Skeletal muscle tissue (tissue), 4 donors: ENCODE results near the gene CSF1. TPM values are rescaled to one million over a fixed set of nuclear protein-coding genes. Genes with fewer than 3 reads are reported as not detected.
A peak's percentile ranks its signal among the peaks of the same experiment; 100 is the strongest.

Experiments used
- H3K27ac ChIP-seq: one replicate; pipeline ENCODE4 v1.7.0; 2013; ENCODE audit warnings: mild to moderate bottlenecking, low read depth, low read length, inconsistent platforms
- H3K27me3 ChIP-seq, 3 donors: one replicate each; pipeline ENCODE4 v1.7.0; 2013; ENCODE audit warnings: low read length in 3 of 3; ENCODE audit not compliant: control insufficient read depth in 3 of 3, insufficient read depth in 3 of 3
- H3K36me3 ChIP-seq, 3 donors: one replicate each; pipeline ENCODE4 v1.7.0; 2013; ENCODE audit warnings: low read length in 3 of 3; ENCODE audit not compliant: control insufficient read depth in 3 of 3, insufficient read depth in 3 of 3
- H3K4me1 ChIP-seq, 3 donors: one replicate each; pipeline ENCODE4 v1.7.0; 2013; ENCODE audit warnings: low read length in 3 of 3, mild to moderate bottlenecking in 3 of 3; ENCODE audit not compliant: control insufficient read depth in 3 of 3, insufficient read depth in 3 of 3
- H3K4me3 ChIP-seq, 3 donors: one replicate each; pipeline ENCODE4 v1.7.0; 2013; ENCODE audit warnings: low read length in 3 of 3
- H3K9ac ChIP-seq, 3 donors: one replicate each; pipeline ENCODE4 v1.7.0; 2013; ENCODE audit warnings: low read length in 3 of 3, mild to moderate bottlenecking in 3 of 3, moderate library complexity in 2 of 3, low read depth in 1 of 3
- H3K9me3 ChIP-seq, 3 donors: one replicate each; pipeline ENCODE4 v1.7.0; 2013; ENCODE audit warnings: low read length in 3 of 3; ENCODE audit not compliant: control insufficient read depth in 3 of 3
- total RNA-seq: library from RNA; depleted of rRNA; stranded (reverse); fragments of >200 nt; gene quantifications from one replicate; pipeline ENCODE4 v1.2.3, GENCODE V29; 2014
- donor health status: Osteomylitis.

Gene CSF1
- total RNA-seq, 1 donor from 2014 or later, result 7.3 TPM

- Histone ChIP-seq H3K27ac (peak overlapping the region; percentile 64), H3K36me3 (peaks cover 0 to 3% (median 0%) of the 10 kb centered on the region in 3 donors), H3K9me3 (no peaks in the 10 kb centered on the region), H3K4me3 (peak overlapping the region in 1 of 3 donors; percentile 79), H3K9ac (no peak overlapping the region), H3K4me1 (peaks cover 38 to 53% (median 50%) of the 10 kb centered on the region in 3 donors), H3K27me3 (no peaks in the 10 kb centered on the region)
These were observed 1.1 kb upstream of the CSF1 start for GRCh38 chr1:109909561-109909960.

DNA sequence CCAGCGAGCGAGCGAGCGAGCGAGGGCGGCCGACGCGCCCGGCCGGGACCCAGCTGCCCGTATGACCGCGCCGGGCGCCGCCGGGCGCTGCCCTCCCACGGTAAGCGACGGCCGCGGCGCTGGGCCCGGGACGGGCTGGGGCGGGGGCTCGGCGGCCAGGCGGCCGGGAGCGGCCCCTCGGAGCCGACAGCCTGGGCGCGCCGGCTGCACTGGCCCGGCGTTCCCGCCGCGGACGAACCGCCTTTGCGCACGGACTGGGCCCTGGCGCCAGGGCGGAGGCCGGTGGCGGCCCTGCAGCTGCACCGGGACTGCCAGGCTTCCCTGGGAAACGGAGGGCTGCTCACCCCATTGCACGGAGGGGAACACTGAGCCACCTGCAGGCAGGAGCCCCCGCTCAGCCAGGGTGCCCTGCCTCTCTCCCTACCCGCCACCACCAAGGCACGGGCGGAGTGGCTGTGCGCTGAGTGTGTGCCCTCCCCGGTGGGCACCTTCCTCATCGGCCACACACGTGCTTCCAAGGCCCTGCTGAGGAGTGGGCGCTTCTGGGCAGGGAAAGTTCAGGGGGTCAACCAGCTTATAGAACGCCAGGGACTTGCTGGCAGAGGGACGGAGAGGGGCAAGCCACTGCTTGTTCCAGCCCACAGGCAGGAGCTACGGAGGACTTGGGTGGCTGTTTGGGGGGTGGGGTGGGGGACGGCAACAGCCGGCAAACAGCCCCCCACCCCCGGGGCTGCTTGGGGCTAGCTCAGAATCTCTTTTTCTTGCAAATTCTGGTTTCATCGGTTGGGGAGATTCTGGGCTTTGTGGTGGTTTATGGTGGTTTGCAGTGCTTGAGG lies 532 bp downstream of the CSF1 start:
- Histone ChIP-seq H3K4me3 (peak overlapping the region; percentile 87 to 93 (median 88)), H3K9me3 (no peaks in the 10 kb centered on the region), H3K9ac (peak overlapping the region; percentile 81 to 88 (median 88)), H3K27me3 (no peaks in the 10 kb centered on the region), H3K27ac (peak overlapping the region; percentile 64), H3K36me3 (peaks cover 6 to 18% (median 9%) of the 10 kb centered on the region in 3 donors), H3K4me1 (peaks cover 42 to 57% (median 55%) of the 10 kb centered on the region in 3 donors)

DNA sequence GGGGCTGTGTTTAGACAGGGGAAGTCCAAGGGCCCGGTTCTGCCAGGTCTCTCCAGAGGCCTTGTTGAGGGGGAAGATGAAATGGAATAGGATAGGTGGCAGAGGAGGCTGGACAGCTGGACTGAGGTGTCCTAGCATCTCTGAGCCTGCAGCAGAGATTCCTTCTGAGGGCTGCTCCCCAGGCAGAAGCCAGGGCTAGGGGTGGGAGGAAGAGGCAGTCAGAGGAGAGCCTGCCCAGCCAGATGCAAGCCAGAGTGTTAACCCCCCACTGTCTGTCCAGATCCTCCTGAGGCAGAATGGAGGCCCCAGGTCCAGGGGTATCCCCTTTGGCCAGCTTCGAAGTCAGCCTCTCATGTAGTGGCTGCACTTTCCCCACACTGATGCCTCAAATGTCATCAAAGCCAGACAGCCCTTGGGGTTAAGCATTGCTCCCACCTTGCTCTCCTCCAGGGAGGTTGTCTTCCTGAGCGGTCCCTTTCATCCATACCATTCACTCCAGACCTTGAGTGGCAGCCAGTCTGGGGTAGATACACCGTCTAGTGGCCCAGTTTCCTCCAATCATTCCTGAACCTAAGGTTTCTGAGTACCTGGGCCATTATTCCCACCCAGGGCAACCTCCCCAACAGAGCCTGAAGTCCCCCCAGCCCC lies 1.7 kb downstream of the CSF1 start:
- H3K27me3 ChIP-seq, result no peaks in the 10 kb centered on the region
- peak overlapping the region; percentile 47 for H3K27ac ChIP-seq
- H3K9me3 ChIP-seq, result no peaks in the 10 kb centered on the region
- peaks cover 17 to 30% (median 17%) of the 10 kb centered on the region in 3 donors for H3K36me3 ChIP-seq
- peak overlapping the region; percentile 87 to 93 (median 88) for H3K4me3 ChIP-seq
- H3K4me1 ChIP-seq, result peaks cover 42 to 57% (median 51%) of the 10 kb centered on the region in 3 donors
- H3K9ac ChIP-seq, result peak overlapping the region; percentile 81 to 88 (median 88)

DNA sequence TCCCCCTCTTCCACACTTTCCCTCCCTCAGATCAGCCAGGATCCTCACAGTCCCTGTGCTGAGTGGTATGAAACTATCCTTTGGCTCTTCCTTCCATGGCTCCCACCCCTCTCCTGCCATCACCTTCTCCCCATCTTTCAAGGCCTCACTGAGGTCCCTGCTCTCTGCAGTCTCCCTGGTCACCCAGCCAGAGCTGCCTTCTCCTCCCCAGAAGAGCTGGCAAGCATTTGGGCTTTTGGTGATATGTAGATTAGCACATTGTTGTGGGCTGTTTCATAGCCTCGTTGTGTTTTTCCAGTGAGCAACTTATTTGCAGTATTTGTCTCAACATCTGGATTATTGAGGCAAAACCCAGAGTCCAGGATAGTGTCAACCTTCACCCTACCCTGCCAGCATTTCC lies 2.2 kb downstream of the CSF1 start:
- Histone ChIP-seq H3K36me3 (peaks cover 23 to 35% (median 23%) of the 10 kb centered on the region in 3 donors), H3K9me3 (no peaks in the 10 kb centered on the region), H3K27ac (no peak overlapping the region), H3K4me1 (peaks cover 42 to 57% (median 51%) of the 10 kb centered on the region in 3 donors), H3K4me3 (peak overlapping the region; percentile 87 to 93 (median 88)), H3K9ac (peak overlapping the region; percentile 57 to 88 (median 81)), H3K27me3 (no peaks in the 10 kb centered on the region)

DNA sequence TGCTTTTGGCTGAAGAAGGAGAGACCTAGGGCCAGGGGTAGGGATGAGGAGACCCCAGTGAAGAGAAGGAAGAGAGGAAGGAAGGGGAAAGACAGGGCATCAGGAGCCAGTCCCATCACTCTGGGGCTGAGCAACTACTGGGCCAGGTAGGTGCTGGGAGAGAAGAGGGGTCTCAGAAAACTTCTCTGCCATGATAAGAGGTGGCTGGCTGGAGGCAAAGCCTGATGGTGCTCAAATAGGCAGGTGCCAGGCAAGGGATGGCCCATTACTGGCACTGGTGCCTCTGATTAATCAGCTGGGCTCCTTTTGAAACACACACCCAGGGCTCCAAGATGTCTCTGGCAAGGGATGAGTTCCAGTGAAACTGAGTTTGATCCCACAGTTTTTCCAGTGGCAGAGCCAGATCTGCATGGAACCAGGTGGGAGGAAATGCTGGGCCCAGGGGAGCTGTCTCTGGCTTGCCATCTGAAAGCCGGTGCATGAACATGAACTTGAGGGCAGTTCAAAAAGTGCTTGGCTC lies 2.8 kb downstream of the CSF1 start:
- Histone ChIP-seq H3K27me3 (no peaks in the 10 kb centered on the region), H3K27ac (no peak overlapping the region), H3K36me3 (peaks cover 28 to 41% (median 28%) of the 10 kb centered on the region in 3 donors), H3K9ac (peak overlapping the region; percentile 15 to 88 (median 57)), H3K4me1 (peaks cover 42 to 57% (median 51%) of the 10 kb centered on the region in 3 donors), H3K4me3 (peak overlapping the region; percentile 49 to 88 (median 87)), H3K9me3 (no peaks in the 10 kb centered on the region)

- Histone ChIP-seq H3K27ac (no peak overlapping the region), H3K27me3 (no peaks in the 10 kb centered on the region), H3K9ac (peak overlapping the region in 1 of 3 donors; percentile 16), H3K4me3 (peak overlapping the region in 1 of 3 donors; percentile 5), H3K36me3 (peaks cover 38 to 53% (median 38%) of the 10 kb centered on the region in 3 donors), H3K4me1 (peaks cover 42 to 46% (median 45%) of the 10 kb centered on the region in 3 donors), H3K9me3 (no peaks in the 10 kb centered on the region)
These were observed 4.1 kb downstream of the CSF1 start for GRCh38 chr1:109914587-109915240.

- no peaks in the 10 kb centered on the region for H3K9me3 ChIP-seq
- peaks cover 61 to 77% (median 61%) of the 10 kb centered on the region in 3 donors for H3K36me3 ChIP-seq
- no peak overlapping the region for H3K4me3 ChIP-seq
- H3K27me3 ChIP-seq, result no peaks in the 10 kb centered on the region
- no peak overlapping the region for H3K9ac ChIP-seq
- peaks cover 26 to 31% (median 28%) of the 10 kb centered on the region in 3 donors for H3K4me1 ChIP-seq
- H3K27ac ChIP-seq, result no peak overlapping the region
These were observed 6.6 kb downstream of the CSF1 start for GRCh38 chr1:109917051-109917767.

DNA sequence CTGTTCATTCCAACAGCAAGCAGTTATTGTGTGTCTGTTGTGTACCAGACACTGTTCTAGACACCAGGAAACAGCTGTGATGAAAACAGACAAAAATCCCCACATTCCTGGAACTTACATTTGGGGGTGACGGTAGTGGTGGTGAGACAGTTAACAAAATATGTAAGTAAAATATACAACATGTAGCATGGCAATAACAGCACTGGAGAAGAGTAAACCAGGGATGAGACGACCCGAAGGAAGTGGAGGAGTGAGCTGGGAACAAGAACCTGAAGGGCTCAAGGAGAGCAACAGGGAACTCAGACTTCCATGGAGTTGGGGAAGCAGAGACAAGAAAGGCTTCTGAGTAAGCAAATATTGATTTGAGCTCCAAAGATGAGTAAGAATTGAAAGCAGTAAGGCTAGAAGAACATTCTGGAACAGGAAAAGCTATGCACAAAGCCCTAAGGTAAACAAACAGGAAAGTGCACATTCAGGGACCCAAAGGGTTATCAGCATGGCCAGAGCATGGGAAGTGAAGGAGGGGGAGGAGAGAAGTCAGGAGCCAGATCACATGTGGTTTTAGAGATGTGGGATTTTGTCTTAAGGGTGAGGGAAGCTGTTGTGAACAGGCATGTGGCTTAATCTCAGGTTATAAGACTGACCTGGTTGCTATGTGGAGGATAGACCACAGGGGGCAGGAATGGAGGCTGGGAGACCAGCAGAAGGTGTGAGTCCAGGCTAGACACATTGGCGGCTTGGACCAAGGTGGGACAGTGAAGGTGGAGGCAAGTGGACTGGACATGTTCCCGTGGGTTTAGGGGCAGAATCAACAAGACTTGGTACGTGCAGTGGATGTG lies 7.3 kb downstream of the CSF1 start:
- peaks cover 68 to 85% (median 68%) of the 10 kb centered on the region in 3 donors for H3K36me3 ChIP-seq
- H3K9me3 ChIP-seq, result no peaks in the 10 kb centered on the region
- no peak overlapping the region for H3K9ac ChIP-seq
- H3K4me1 ChIP-seq, result peaks cover 19 to 23% (median 20%) of the 10 kb centered on the region in 3 donors
- H3K4me3 ChIP-seq, result no peak overlapping the region
- H3K27me3 ChIP-seq, result no peaks in the 10 kb centered on the region
- no peak overlapping the region for H3K27ac ChIP-seq
